Activated CD4-positive, alpha-beta T cell treated with anti-CD3 and anti-CD28 coated beads, Interleukin-2, amount 50 U/mL, for 1 hour (primary cell): ENCODE measurements around the gene EOLA1.
A peak's percentile ranks its signal among the peaks of the same experiment; 100 is the strongest.
"Not testable (repeated sequence)": the region's sequence is repeated elsewhere in the genome, so short reads cannot be mapped to it uniquely, and the experiment has no call there.

Source experiments
- DNase-seq: peaks from one replicate; pipeline ENCODE4 v3.0.0-alpha.2; 2020

Gene EOLA1

DNA sequence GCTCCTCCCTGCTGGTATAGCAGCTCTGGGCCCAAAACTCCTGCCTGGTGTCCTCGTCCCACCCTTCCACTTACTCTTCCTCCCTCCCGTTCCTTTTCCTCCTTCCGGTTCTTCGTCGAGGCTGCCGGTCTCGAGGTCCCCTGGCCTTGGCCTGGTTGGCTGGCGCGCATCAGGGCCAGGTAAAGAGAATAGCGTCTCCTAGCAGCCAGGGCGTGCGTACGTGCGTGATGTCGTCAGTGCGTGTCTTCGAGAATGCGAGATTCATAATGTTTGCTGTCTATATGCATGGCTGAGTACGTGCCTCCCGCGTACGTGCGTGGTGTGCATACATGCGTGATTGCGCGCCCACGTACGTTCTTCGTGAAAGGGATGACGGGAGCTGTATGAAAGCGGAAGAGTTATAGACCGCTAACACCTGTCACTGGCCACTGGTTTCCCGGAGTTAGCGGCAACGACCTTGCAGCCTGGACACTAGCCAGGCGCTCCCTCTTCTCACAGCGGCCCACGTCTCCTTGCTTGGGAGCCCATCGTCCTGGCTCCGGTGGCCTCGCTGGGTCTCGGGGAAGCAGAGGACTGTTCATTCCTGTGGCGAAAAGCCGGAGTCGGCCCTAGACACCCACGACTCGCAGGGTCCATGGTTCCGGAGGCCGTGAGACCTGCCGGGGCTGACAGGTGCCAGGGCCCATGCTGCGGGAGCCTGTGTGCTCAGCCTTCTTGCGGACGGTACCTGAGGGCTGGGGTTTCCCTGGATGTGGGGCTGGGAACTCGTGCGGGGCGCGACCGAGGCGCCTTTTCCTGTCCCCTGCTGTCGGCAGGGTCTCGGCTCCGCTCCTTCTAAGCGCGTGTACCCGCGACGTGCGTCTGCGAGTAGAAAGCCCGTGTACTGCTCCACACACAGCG is at the start of gene EOLA1:
EOLA1 (plus strand) TSS at position 392 of the 900 bp plus-strand sequence. CDS start 4,619 bp downstream, outside the sequence.
- DNase-seq: peak; percentile 83

DNA sequence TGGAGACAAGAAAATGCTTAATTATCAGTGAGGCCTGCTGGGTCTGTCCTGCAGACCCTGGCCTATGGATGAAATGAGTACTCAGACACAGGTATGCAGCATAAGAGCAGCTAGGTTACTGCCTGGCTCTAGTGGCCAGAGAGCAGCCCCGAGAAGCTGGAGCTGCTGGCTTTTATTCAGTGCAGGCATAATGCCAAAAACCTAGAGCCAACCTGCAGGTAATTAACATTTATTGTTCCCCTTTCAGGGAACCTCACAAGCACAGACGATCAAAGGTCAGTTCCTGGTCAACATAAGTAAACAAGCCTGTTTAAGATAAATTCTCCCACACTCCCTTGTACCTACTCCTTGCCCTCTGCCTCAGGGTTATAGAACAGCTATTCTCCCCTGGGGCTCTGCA is 49.0 kb upstream of the EOLA1 start:
- DNase-seq: no peak

DNA sequence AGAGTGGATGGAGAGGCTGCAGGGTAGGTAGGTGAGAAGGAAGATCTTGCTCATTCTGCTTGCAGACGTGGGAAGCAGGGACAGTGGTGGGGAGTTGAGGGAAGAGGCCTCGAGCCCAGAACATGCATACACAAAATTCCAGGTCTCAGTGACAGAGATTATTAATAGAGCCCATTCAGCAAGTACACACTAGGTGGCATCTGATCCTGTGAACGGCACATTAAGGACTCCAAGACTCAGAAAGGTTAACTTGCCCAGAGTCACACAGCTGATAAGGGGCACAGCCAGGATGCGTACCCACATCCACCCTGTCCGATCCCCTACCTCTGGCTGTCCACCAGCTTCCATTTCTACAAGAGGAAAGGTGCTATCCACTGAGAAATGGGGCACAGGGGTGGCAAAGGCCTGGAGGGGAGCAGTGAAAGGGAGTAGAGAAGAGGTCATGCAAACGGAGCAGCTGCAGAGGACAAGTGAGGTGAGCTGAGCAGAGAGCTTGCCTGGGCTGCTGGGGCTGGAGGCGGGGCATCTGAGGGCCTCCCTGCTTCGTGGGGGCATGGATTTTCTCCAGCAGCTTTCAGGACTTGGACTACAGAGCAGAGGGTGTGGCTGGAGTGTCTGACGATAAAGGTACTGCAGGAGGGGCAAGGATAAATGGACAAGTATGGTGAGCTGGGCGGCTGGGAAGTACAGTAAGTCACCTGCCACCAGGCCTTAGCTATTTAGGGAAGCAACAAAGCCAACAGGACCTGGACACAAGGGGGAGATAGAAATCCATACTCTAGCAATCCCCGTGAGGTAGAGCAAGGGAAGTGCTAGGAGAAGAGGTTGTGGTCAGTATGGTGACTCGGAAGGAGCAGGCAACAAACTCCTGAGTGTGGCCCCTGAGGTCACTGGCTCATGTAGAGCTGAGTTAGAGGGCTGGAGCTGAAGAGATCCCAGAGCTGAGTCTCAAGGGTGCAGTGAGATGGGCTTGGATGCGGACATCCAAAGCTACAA is 46.9 kb upstream of the EOLA1 start:
- DNase-seq: no peak

DNA sequence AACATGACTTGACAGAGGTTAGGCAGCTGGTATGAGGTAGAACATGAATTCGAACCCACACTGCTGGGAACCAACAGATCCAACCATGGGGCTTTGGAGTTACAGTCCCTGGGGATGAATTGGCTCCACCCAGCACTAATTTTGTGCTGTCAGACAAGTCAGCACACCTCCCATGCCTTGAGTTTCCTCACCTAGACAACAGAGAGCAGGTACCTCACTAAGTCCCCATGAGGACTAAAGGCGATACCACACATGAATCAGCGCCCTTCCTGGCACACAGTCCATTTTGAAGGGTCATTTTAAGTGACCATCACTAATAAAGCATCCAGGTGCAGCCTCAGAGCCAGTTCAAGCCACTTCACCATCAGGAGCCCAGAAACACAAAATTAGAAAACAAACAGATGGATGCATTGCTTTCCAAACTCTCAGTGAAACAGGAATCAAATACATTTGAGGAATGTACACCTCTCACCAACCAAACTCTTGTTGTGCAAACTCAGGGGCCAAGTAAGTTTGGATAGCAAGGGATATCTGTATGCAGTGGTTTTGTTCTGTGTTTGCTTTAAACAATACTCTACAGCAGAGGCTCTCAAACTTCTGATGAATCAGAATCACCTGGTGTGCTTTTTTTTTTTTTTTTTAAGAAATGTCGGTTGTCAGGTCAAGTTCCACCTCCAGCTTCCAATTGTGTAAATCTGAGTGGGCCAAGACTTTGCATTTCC is 45.8 kb upstream of the EOLA1 start:
- no peak for DNase-seq

DNA sequence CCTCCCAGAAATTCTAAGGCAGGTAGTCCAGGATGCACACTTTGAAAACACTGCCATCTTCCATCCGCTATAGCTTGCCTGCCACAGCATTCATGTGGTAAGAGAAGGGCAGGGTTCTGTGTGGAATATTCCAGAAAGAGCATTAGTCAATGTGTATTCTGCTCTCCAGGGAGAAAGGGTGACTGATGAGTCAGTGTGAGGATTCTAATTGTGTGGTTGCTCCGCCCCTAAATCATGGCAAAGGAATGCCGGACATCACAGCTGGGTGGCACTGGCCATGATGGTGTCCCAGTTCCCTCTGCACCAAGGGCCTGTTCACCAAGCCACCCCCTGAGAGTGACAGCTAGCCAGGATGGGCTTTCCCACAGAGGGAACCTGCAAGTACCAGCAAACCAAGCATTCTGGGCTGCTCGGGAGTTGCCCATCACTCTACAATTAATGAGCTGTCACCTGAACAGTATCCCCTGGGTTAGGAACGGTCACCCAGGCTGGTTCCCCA is 45.2 kb upstream of the EOLA1 start:
- DNase-seq: no peak

DNA sequence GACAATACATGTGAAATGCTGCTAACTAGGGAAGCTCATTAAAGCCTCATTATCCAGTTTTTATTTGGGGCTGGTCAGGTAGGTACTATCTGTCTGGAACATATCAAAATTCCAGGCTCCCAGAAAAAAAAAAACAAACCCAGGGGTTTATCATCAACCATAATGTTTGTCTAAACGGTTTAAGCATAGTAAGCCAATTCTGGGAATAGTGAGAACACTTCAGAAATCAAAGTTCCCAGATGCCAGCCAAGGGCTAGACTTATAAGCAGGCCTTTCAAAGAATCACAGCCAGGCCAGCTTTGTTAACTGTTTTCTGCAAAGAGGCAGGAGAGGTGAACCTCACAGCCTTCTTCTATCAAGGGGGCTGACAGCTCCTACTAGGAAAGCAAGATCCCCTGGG is 43.8 kb upstream of the EOLA1 start:
- no peak for DNase-seq

DNA sequence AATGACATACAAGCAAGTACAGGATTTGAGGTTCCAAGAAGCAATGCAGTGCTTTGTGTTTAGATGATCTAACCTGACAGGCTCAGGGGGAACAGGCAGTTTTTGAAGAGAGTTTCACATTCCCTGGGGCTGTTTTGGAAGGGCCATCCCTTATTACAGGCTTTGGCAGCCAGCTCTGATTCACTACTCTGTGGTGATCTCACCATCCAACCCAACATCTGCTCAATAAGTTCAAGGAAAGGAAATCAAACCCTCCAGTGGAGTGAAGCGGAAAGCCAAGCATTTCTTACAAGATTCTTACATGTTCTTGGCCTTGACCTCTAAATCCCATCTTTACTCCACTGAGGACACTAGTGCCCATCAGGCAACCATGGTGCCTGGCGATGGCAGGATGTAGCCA is 43.2 kb upstream of the EOLA1 start:
- no peak for DNase-seq

DNA sequence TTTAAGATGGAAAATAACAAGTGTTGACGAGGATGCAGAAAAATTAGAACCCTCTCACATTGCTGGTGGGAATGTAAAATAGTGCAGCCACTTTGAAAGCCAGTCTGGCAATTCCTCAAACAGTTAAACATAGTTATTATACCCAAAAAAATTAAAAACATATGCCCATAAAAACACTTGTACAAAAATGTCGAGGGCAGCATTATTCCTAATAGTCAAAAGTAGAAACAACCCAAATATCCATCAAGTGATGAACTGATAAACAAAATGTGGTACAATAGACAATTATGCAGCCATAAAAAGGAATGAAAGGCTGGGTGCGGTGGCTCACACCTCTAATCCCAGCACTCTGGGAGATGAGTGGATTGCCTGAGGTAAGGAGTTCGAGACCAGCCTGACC is 42.0 kb upstream of the EOLA1 start:
- no peak for DNase-seq

DNA sequence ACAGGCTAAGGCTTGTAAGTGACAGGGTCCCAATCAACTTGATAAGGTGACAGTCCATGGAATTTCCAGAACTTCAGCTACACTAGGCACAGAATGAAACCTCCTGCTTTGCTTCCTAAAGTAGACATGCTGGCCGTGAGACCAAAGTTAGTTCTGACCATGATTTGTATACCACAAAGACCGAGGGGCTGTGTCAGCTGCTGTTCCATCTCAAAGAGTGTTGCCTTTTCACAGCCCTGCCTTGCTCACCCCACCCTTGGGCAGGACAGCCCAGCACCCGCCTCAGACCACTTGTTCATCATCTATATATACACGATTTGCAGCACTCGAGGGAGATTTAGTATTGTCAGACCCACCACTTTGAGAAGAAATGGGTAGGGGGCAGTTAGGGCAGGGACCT is 41.0 kb upstream of the EOLA1 start:
- no peak for DNase-seq

DNA sequence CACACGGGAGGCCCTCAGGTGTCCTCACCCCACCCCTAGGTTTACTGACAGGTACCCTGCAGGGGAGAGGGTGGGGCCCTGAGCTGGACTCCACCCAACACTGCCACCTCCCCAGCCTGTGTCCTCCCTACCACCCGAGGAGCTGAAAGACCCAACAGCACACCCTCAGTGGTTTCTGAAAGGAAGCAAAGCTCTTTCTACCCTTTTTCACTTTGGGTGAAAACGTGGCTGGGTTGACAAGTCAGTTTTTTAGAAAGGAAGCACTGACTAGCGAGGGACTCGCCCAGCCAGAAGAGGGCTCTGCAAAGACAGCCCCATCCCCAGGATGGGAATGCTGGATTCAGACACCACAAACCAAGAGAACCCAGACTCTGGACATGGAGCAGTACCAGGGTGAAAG is 37.9 kb upstream of the EOLA1 start:
- DNase-seq: not testable (repeated sequence)

DNA sequence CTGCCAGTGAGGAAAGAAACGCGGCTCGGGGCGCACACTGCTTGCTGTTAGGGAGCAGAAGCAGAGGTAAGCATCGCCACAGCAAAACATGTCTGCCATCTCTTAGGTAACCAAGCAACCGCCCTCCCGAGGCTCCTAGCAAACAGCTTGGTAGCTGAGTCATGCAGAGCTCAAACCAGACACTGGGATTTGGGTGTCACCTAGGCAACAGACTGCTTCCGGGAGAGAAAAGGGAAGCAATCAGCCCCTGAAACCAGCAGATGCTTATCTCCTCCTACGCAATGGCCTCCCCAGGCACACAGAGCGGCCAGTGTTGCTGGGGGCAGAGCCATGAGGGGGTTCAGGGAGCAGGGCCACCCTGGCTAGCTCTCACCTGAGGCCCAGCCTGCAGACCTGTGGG is 37.4 kb upstream of the EOLA1 start:
- DNase-seq: peak; percentile 59

DNA sequence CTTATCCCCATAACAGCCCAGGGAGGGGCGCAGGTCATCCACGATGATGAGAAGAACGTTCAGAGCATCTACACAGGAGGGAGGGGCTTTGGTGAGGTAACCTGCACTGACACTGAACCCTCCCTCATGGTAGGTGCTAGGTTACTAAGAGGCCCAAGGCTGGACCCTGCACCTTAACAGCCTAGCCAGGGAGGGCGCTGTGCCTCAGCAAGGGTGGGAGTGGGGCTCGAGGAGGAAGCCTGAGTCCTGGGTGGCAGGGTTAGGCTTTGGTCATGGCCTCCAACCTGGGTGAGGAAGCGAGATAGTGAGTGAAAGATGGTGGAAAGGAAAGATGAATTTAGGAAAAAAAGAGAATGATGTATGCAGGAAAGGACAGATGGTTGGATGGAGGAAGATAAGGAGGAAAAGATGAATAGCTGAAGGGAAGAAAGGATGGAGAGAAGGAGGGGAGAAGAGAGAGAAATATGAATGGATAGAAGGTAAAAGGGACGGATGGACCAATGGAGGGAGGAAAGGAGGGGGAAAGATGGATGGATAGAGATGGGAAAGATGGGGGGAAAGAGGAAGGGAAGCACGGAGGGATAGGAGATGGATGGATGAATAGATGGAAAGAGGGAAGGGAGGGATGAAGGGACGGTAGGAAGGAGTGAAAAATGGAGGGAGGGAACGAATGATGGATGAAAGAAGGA is 36.4 kb upstream of the EOLA1 start:
- peak; percentile 65 for DNase-seq

DNA sequence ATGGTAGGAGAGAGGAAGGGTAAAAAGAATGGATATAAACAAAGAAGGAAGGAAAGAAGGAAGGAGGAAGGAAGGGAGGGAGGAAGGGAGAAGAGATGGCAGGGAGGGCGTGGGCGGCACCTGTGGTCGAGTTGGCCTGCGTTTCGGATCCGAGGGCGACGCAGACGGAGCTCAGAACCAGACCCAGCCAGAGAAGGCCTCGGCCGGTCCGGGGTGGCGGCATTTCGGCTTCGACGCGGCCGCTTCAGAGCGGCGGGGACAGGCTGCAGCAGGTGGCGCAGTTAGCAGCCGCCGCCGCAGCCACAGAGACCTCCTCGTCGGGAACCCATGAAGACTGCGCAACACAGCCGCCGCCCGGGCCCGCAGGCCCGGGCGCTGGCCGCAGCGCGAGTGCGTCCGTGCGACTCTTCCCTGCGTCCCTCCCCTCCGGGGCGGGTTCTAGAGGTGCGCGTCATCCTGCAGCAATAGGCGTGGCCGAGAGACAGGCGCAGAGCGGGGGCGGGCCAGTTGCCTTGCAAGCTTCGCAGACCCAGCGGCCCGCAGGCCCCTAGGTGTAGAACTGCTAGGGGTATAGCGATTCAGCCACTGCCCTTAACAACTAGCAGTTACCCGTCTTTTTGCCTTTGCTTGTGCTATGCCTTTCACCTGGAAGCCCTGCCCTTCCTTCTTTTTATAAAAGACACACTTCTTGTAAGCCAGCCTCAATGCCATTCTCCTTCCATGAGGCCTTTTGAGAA is 35.7 kb upstream of the EOLA1 start, which contains the start of gene IDS:
IDS (minus strand) TSS at position 392 of the 737 bp plus-strand sequence; CDS start at position 223, 169 bp downstream.
- peak; percentile 84 for DNase-seq

DNA sequence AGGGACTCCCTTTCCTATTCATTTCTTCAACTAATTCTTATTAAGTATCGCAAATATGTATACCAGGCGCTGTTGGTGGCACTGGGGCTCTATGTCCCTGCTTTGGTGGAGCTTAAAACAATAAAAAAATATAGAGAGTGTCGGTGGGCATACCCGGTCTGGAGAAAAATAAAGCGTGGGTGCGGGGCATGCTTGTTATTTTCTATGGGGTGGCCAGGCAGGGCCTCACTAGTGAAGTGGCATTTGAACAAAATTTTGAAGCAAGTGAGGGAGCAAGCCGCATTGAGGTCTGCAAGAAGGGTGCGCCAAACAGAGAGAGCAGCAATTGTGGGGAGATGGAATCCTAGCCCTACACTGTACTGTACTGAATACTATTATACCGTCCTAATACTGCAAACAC is 35.1 kb upstream of the EOLA1 start:
- DNase-seq: no peak

DNA sequence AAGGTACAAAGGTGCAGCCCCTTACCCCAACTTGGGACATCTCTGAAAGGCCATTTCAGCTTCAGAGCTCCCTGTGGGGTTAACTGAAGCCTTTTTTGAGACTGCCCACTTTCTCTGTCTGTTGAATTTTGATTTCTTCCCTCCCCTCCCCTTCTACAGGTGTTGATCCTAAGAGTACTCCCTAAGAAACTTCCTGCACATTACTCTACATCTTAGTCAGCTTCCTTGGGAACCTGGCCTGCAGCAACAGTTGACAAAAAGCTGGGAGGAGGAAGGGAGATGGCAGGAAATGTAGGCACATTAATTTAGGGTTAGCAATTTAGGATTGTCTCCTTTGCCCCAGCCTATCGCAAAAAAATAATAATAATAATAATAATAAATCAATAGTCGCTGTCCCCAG is 34.5 kb upstream of the EOLA1 start:
- no peak for DNase-seq

DNA sequence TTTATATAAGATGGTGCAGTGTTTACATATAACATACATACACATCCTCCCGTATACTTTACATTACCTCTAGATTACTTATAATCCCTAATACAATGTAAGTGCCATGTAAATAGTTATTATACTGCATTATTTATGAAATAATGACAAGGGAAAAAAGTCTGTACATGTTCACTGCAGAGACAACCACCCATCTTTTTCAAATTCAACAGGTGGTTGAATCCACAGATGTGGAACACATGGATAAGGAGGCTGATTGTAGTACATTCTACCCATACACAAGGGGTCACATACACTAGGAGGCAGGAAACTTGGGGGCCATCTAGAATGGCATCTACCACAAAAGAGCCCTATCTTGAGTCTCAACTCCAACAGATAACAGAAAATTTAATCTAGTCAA is 32.3 kb upstream of the EOLA1 start:
- DNase-seq: no peak

DNA sequence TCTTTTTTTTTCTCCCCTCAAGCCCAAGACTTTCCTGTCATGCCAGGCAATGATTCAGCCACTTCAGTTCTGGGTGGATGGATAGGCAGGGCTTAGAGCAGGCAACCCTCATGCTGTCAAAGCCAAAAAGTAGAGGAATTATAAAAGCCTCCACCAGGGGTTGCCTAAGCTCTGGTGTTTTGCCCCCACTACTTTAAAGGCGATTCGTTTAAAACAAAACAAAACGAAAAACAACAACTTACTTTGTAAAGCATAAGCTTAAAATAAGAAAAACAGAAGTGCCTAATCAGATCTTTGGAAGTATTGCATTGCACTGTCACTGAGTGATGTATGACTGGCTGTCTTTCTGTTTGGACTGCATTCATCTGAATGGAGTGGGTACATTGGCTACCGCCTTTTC is 30.4 kb upstream of the EOLA1 start:
- DNase-seq: no peak

DNA sequence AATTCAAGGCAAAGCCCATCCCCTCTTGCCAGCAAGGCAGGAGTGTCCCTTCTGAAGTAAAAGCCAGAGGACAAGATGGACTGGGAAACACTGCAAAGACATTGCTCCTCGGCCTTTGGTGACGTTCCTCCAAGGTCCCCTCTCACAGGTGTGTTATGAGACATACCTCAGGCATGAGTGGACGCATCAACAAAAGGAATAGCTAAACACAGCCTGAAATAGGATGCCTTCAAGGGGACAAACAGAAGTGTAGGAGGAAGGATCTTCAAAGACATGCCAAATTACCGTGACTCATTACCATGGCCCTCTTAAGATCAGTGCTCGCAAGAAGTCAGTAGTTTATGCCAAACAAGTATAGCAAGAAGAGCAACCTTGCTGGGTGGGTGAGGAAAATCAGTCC is 29.7 kb upstream of the EOLA1 start:
- no peak for DNase-seq

DNA sequence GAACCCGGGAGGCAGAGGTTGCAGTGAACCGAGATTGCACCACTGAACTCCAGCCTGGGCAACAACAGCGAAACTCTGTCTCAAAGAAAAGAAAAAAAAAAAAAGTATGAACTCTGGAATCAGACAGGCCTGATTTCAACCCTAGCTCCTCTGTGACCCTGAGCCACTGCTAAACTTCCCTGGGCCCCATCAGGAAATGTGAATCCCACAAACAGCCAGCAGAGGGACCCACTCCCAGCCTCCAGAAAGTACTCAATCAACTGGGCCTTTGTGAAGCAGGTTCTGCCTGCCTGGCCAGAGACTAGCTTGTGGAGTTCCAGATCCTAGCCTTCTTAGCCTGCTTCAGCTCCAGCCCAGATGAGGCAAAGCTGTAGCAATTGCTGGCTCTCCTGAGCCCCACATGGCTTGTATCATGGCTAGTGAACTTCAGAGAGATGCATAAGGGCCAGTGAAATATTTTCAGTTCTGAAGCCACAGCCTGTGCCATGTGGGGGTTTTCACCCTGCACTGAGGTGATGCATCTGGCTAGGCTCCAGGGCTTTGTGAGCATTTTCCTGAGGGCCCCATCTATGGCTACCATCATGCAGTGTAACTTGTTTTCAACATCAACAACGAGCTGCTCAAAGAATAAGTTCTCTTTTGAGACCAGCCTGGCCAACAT is 28.5 kb upstream of the EOLA1 start:
- DNase-seq: peak; percentile 59

DNA sequence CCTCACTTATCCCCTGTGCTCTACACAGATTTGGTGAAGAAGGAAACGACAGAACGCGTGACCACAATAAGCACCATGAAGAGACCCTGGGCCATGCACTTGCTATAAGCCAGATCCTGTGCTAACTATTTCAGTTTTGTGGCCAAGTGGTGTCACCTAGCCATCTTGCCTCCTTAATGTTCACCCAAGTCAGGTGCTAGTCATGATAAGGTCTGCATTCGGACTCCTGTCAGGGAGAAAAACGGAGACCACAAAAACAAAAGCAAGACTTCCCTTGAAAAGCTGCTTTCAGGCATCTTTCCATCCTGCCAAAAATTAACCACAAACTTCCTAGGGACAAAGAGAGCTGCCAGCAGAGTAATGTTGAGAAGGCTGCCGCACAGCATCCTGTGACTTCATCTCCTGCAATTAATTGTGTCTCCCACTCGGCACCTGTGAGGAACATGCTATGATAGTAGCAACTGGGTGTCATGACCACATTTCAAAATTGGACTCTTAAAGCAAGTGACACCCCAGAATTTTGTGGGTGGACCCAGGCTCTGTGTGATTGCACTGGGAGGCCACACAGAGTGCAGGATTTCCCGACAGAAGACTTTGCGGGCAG is 26.9 kb upstream of the EOLA1 start:
- no peak for DNase-seq
